GM19397 (cell line): ENCODE results near the gene SSTR5.

ENCODE experiments used
- ATAC-seq: cut with Tn5 transposase; IDR thresholded peaks from one replicate; pipeline ENCODE4 v1.9.1; 2021; ENCODE audit warnings: mild to moderate bottlenecking, moderate library complexity; ENCODE audit not compliant: unreplicated experiment

SSTR5 gene

GRCh38 chr16:1119766-1120576 is 47.4 kb downstream of the SSTR5 start:
- no peak for ATAC-seq

GRCh38 chr16:1120577-1120941 is 48.0 kb downstream of the SSTR5 start:
- ATAC-seq, result no peak

GRCh38 chr16:1121009-1121408 is 48.5 kb downstream of the SSTR5 start:
- no peak for ATAC-seq

- no peak for ATAC-seq
Observed at GRCh38 chr16:1121601-1122397, 49.3 kb downstream of the SSTR5 start.

GRCh38 chr16:1122398-1122765 is 49.8 kb downstream of the SSTR5 start:
- no peak for ATAC-seq

GRCh38 chr16:1123525-1124230 is 51.1 kb downstream of the SSTR5 start:
- ATAC-seq, result no peak

GRCh38 chr16:1124291-1124690 is 51.7 kb downstream of the SSTR5 start:
- no peak for ATAC-seq

- ATAC-seq, result no peak
Observed at GRCh38 chr16:1124795-1125194, 52.2 kb downstream of the SSTR5 start.

GRCh38 chr16:1125471-1125870 is 52.9 kb downstream of the SSTR5 start:
- no peak for ATAC-seq

- no peak for ATAC-seq
Observed at GRCh38 chr16:1126044-1126443, 53.5 kb downstream of the SSTR5 start.

GRCh38 chr16:1126586-1126985 is 54.0 kb downstream of the SSTR5 start:
- no peak for ATAC-seq

- no peak for ATAC-seq
Observed at GRCh38 chr16:1127101-1127500, 54.6 kb downstream of the SSTR5 start.

- no peak for ATAC-seq
Observed at GRCh38 chr16:1127971-1128715, 55.6 kb downstream of the SSTR5 start.

- no peak for ATAC-seq
Observed at GRCh38 chr16:1129106-1129960, 56.8 kb downstream of the SSTR5 start.

- ATAC-seq, result no peak
Observed at GRCh38 chr16:1130382-1130781, 57.8 kb downstream of the SSTR5 start.
